SK-N-SH (cell line): Measurements from ENCODE around the gene TAC3. TPM values are rescaled to one million over a fixed set of nuclear protein-coding genes. Genes with fewer than 3 reads are reported as not detected.
A peak's percentile ranks its signal among the peaks of the same experiment; 100 is the strongest.

Experiments used
- CTCF ChIA-PET: fragments of 300-600, 350-600 bp; formaldehyde crosslinking; extraction: SDS; loops from one replicate; lab custom pipeline; 2021; lab: Yijun Ruan, JAX
- POLR2A ChIA-PET: fragments of 350-600 bp; sonication (Branson Sonifier 250); formaldehyde crosslinking; extraction: SDS; loops from one replicate; lab custom pipeline; 2020; ENCODE audit warnings: antibody characterized with exemption, inconsistent platforms; lab: Yijun Ruan, JAX
- DNase-seq: peaks from one replicate; pipeline ENCODE4 v3.0.0; 2012
- H2AFZ ChIP-seq: fragments of 200-600 bp; sonication (generic); 2 replicates; pipeline ENCODE4 v1.8.1; 2016; ENCODE audit warnings: antibody characterized with exemption, mild to moderate bottlenecking, low read depth
- H3F3A ChIP-seq: fragments of 200-600 bp; sonication (generic); replicated peaks from 2 replicates; pipeline ENCODE3; 2016; ENCODE audit warnings: antibody characterized with exemption, mild to moderate bottlenecking; ENCODE audit not compliant: insufficient read depth
- H3K27ac ChIP-seq, 2 experiments: fragments of 200-500 bp in 1 of 2; fragments of 200-600 bp in 1 of 2; sonication (Bioruptor generic) in 1 of 2; sonication (generic), shearing (Covaris generic) in 1 of 2; 2 replicates each; pipeline versions ENCODE4 v1.5.1 to v1.6.1; 2014 to 2016; ENCODE audit warnings: low read depth in 2 of 2, inconsistent platforms in 1 of 2, low read length in 1 of 2, mild to moderate bottlenecking in 1 of 2, mixed read lengths in 1 of 2
- H3K27me3 ChIP-seq: fragments of 200-600 bp; sonication (generic), shearing (Covaris generic); 2 replicates; pipeline ENCODE4 v1.6.1; 2016; ENCODE audit warnings: mixed run types; ENCODE audit not compliant: insufficient read depth
- H3K36me3 ChIP-seq, 2 experiments: fragments of 200-500 bp in 1 of 2; fragments of 200-600 bp in 1 of 2; sonication (Bioruptor generic) in 1 of 2; sonication (generic) in 1 of 2; replicated peaks in 1 of 2; 2 replicates each; pipeline versions ENCODE3 to v1.5.1; 2014 to 2016; ENCODE audit warnings: low read length in 1 of 2, mild to moderate bottlenecking in 1 of 2; ENCODE audit not compliant: insufficient read depth in 2 of 2, control insufficient read depth in 1 of 2
- H3K4me1 ChIP-seq, 2 experiments: fragments of 200-500 bp in 1 of 2; fragments of 200-600 bp in 1 of 2; sonication (Bioruptor generic) in 1 of 2; sonication (generic), shearing (Covaris generic) in 1 of 2; 2 replicates each; pipeline versions ENCODE4 v1.5.1 to v1.6.1; 2014 to 2016; ENCODE audit warnings: low read depth in 1 of 2, low read length in 1 of 2, mixed run types in 1 of 2; ENCODE audit not compliant: insufficient read depth in 2 of 2, control insufficient read depth in 1 of 2
- H3K4me2 ChIP-seq: fragments of 200-600 bp; sonication (generic), shearing (Covaris generic); 2 replicates; pipeline ENCODE4 v1.6.1; 2017; ENCODE audit warnings: mixed run types
- H3K4me3 ChIP-seq, 2 experiments: fragments of 200-500 bp in 1 of 2; fragments of 200-600 bp in 1 of 2; sonication (Bioruptor generic) in 1 of 2; sonication (generic), shearing (Covaris generic) in 1 of 2; 2 replicates each; pipeline versions ENCODE4 v1.5.1 to v1.8.1; 2014 to 2016; ENCODE audit warnings: low read depth in 2 of 2, inconsistent platforms in 1 of 2, low read length in 1 of 2, mild to moderate bottlenecking in 1 of 2, mixed read lengths in 1 of 2, moderate library complexity in 1 of 2
- H3K79me2 ChIP-seq: fragments of 200-600 bp; sonication (generic); 2 replicates; pipeline ENCODE4 v1.8.1; 2017; ENCODE audit warnings: mild to moderate bottlenecking; ENCODE audit not compliant: insufficient read depth
- H3K9ac ChIP-seq: fragments of 200-600 bp; sonication (generic); 2 replicates; pipeline ENCODE4 v1.6.1; 2017; ENCODE audit warnings: mixed run types
- H3K9me2 ChIP-seq: fragments of 200-600 bp; sonication (generic); 2 replicates; pipeline ENCODE4 v1.6.1; 2017; ENCODE audit warnings: mixed run types
- H3K9me3 ChIP-seq: fragments of 200-600 bp; sonication (generic); 2 replicates; pipeline ENCODE4 v1.6.1; 2017; ENCODE audit warnings: mixed run types, mild to moderate bottlenecking, moderate library complexity
- H4K20me1 ChIP-seq: fragments of 200-600 bp; sonication (generic); 2 replicates; pipeline ENCODE4 v1.6.1; 2017; ENCODE audit warnings: mild to moderate bottlenecking, mixed run types; ENCODE audit not compliant: insufficient read depth
- EZH2phosphoT487 ChIP-seq: fragments of 200-600 bp; sonication (generic); IDR thresholded peaks from 2 replicates; pipeline ENCODE4 v1.6.1; 2017; ENCODE audit warnings: low read depth, mixed run types, mild to moderate bottlenecking, antibody characterized with exemption, moderate library complexity, borderline replicate concordance
- FOSL2 ChIP-seq: IDR thresholded peaks from 2 replicates; pipeline ENCODE4 v1.4.0; 2012; ENCODE audit warnings: low read depth, mild to moderate bottlenecking, moderate library complexity, borderline replicate concordance
- FOXM1 ChIP-seq: IDR thresholded peaks from 2 replicates; pipeline ENCODE4 v1.4.0; 2012; ENCODE audit warnings: low read depth, mild to moderate bottlenecking
- GABPA ChIP-seq: IDR thresholded peaks from 2 replicates; pipeline ENCODE4 v1.4.0; 2012; ENCODE audit warnings: low read depth, mild to moderate bottlenecking
- IRF3 ChIP-seq: fragments of 150-350 bp; IDR thresholded peaks from 2 replicates; pipeline ENCODE4 v1.6.1; 2016; ENCODE audit warnings: mild to moderate bottlenecking, low read depth, low read length
- MXI1 ChIP-seq: IDR thresholded peaks from 2 replicates; pipeline ENCODE4 v1.6.1; 2012; ENCODE audit warnings: mild to moderate bottlenecking, low read depth, low read length, improper control_type of control experiment
- POLR2AphosphoS5 ChIP-seq: IDR thresholded peaks from 2 replicates; pipeline ENCODE4 v1.6.1; 2012; ENCODE audit warnings: low read depth, low read length
- RAD21 ChIP-seq: IDR thresholded peaks from 2 replicates; pipeline ENCODE4 v1.6.1; 2012; ENCODE audit warnings: mild to moderate bottlenecking, low read length
- RCOR1 ChIP-seq: fragments of 150-350 bp; IDR thresholded peaks from 2 replicates; pipeline ENCODE4 v1.6.1; 2017; ENCODE audit warnings: antibody characterized with exemption, low read length
- SIN3A ChIP-seq: IDR thresholded peaks from 2 replicates; pipeline ENCODE4 v1.6.1; 2012; ENCODE audit warnings: low read depth, mild to moderate bottlenecking, low read length, moderate library complexity, borderline replicate concordance
- SMC3 ChIP-seq: IDR thresholded peaks from 2 replicates; pipeline ENCODE4 v1.6.1; 2012; ENCODE audit warnings: low read depth, low read length, improper control_type of control experiment
- TEAD4 ChIP-seq: IDR thresholded peaks from 2 replicates; pipeline ENCODE4 v1.4.0; 2012; ENCODE audit warnings: mild to moderate bottlenecking, borderline replicate concordance; ENCODE audit not compliant: insufficient read depth
- ZBTB33 ChIP-seq: IDR thresholded peaks from 2 replicates; pipeline ENCODE4 v1.4.0; 2012; ENCODE audit warnings: low read depth, borderline replicate concordance
- WGBS: methylation state at CpG from one replicate; pipeline ENCODE4 v1.1.6; 2017; ENCODE audit warnings: low lambda C conversion rate; 5-methylcytosine and 5-hydroxymethylcytosine counted together
- polyA plus RNA-seq, 3 experiments: library from polyadenylated mRNA; depleted of rRNA; stranded (reverse); fragments of >200 nt; gene quantifications; 2 replicates each; pipeline ENCODE4 v1.2.3, GENCODE V29; 2012
- TF ChIP-seq, protein P1 (sequence below): fragments of 200-600 bp; sonication (generic); IDR thresholded peaks from 2 replicates; pipeline ENCODE4 v1.6.1; 2017; ENCODE audit warnings: antibody characterized with exemption, mild to moderate bottlenecking, moderate library complexity
- TF ChIP-seq, protein P2 (sequence below): IDR thresholded peaks from 2 replicates; pipeline ENCODE4 v1.6.1; 2012; ENCODE audit warnings: mild to moderate bottlenecking, low read depth, low read length, moderate library complexity

The TAC3 gene
- polyA plus RNA-seq, 1 of the 3 experiments (the other 2 are of a cell fraction): not detected

DNA sequence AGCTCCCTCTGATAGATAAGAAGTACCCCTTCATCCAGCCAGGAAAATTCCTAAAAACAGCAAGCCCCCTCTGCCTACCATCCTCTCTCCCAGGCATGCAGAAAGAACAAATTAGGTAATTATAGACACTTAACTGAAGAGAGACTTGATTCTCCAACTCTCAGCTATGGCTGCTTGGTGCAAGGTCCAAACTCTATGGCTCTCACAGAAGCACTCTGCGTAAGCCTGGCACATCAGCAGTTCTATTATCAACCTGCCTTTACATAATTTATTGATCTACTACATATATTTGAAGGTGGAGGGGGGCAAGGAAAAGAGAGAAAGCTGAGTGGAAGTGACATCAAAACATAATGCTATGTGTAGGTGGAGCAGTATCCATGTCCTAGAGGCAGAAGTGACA, 34.7 kb upstream of the TAC3 start:
- H3K9me2 ChIP-seq: no peaks in the 10 kb centered on the region
- H3F3A ChIP-seq: no peaks in the 10 kb centered on the region
- H3K79me2 ChIP-seq: no peaks in the 10 kb centered on the region
- peaks cover 3 to 9% of the 10 kb centered on the region in 2 experiments for H3K36me3 ChIP-seq
- no peaks in the 10 kb centered on the region for H3K27me3 ChIP-seq
- no peak overlapping the region for H3K4me3 ChIP-seq
- 79% methylated on average over 1 of the region's 1 CpG for WGBS
- no peak overlapping the region for H3K4me2 ChIP-seq
- CTCF ChIA-PET: interaction anchor here (1.1 to 8.6 kb wide), 7 partner anchors 10 to 293 kb away, joined by 3 to 81 read pairs (median 6); partner anchors contain the start of genes STAT6 and ZBTB39
- no peak overlapping the region for H3K27ac ChIP-seq
- H2AFZ ChIP-seq: no peak overlapping the region
- H3K9ac ChIP-seq: no peak overlapping the region
- H3K9me3 ChIP-seq: no peaks in the 10 kb centered on the region
- POLR2A ChIA-PET: no interaction called here
- no peaks in the 10 kb centered on the region for H3K4me1 ChIP-seq
- no peak for DNase-seq
- TF ChIP-seq ZBTB33 (no peak), SIN3A (no peak), MXI1 (no peak), SMC3 (no peak), EZH2phosphoT487 (no peak), IRF3 (no peak), TEAD4 (no peak), RCOR1 (no peak), GABPA (no peak), FOXM1 (no peak), POLR2AphosphoS5 (no peak), RAD21 (no peak), FOSL2 (no peak)
- TF ChIP-seq, protein P1, sequence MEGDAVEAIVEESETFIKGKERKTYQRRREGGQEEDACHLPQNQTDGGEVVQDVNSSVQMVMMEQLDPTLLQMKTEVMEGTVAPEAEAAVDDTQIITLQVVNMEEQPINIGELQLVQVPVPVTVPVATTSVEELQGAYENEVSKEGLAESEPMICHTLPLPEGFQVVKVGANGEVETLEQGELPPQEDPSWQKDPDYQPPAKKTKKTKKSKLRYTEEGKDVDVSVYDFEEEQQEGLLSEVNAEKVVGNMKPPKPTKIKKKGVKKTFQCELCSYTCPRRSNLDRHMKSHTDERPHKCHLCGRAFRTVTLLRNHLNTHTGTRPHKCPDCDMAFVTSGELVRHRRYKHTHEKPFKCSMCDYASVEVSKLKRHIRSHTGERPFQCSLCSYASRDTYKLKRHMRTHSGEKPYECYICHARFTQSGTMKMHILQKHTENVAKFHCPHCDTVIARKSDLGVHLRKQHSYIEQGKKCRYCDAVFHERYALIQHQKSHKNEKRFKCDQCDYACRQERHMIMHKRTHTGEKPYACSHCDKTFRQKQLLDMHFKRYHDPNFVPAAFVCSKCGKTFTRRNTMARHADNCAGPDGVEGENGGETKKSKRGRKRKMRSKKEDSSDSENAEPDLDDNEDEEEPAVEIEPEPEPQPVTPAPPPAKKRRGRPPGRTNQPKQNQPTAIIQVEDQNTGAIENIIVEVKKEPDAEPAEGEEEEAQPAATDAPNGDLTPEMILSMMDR: no peak
- no peaks in the 10 kb centered on the region for H4K20me1 ChIP-seq

GRCh38 chr12:57049890-57050289, 33.6 kb upstream of the TAC3 start, which contains the start of gene MYO1A:
Gene MYO1A, minus strand, starts transcription at chr12:57050129. Its CDS starts 1,806 bp downstream, at chr12:57048323.
- no peaks in the 10 kb centered on the region for H3F3A ChIP-seq
- no peak within 1 kb of the TSS for H3K9ac ChIP-seq
- H2AFZ ChIP-seq: no peak within 1 kb of the TSS
- no peaks in the 10 kb centered on the region for H3K79me2 ChIP-seq
- DNase-seq: no peak
- no peaks in the 10 kb centered on the region for H3K9me2 ChIP-seq
- no peaks in the 10 kb centered on the region for H4K20me1 ChIP-seq
- H3K4me2 ChIP-seq: no peak within 1 kb of the TSS
- 77% methylated on average over 2 of the region's 2 CpGs for WGBS
- peaks cover 0 to 4% of the 10 kb centered on the region in 2 experiments for H3K36me3 ChIP-seq
- no peaks in the 10 kb centered on the region for H3K9me3 ChIP-seq
- TF ChIP-seq, protein P2, sequence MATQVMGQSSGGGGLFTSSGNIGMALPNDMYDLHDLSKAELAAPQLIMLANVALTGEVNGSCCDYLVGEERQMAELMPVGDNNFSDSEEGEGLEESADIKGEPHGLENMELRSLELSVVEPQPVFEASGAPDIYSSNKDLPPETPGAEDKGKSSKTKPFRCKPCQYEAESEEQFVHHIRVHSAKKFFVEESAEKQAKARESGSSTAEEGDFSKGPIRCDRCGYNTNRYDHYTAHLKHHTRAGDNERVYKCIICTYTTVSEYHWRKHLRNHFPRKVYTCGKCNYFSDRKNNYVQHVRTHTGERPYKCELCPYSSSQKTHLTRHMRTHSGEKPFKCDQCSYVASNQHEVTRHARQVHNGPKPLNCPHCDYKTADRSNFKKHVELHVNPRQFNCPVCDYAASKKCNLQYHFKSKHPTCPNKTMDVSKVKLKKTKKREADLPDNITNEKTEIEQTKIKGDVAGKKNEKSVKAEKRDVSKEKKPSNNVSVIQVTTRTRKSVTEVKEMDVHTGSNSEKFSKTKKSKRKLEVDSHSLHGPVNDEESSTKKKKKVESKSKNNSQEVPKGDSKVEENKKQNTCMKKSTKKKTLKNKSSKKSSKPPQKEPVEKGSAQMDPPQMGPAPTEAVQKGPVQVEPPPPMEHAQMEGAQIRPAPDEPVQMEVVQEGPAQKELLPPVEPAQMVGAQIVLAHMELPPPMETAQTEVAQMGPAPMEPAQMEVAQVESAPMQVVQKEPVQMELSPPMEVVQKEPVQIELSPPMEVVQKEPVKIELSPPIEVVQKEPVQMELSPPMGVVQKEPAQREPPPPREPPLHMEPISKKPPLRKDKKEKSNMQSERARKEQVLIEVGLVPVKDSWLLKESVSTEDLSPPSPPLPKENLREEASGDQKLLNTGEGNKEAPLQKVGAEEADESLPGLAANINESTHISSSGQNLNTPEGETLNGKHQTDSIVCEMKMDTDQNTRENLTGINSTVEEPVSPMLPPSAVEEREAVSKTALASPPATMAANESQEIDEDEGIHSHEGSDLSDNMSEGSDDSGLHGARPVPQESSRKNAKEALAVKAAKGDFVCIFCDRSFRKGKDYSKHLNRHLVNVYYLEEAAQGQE: peak; percentile 93
- TF ChIP-seq POLR2AphosphoS5: no peak
- no peaks in the 10 kb centered on the region for H3K27me3 ChIP-seq
- H3K27ac ChIP-seq: no peak within 1 kb of the TSS
- H3K4me1 ChIP-seq: no peaks in the 10 kb centered on the region
- ChIA-PET CTCF (interaction anchor here (0.9 to 8.6 kb wide), 9 partner anchors 11 to 292 kb away, joined by 3 to 81 read pairs (median 4); partner anchors contain the start of genes NAB2, STAT6, TAC3 and ZBTB39), POLR2A (no interaction called here)
- no peak within 1 kb of the TSS for H3K4me3 ChIP-seq
